GM19025 (cell line): ENCODE results near the gene VPS33A.
A peak's percentile ranks its signal among the peaks of the same experiment; 100 is the strongest.
"Not testable (repeated sequence)": the region's sequence is repeated elsewhere in the genome, so short reads cannot be mapped to it uniquely, and the experiment has no call there.

Source experiments
- ATAC-seq: cut with Tn5 transposase; IDR thresholded peaks from one replicate; pipeline ENCODE4 v1.9.1; 2021; ENCODE audit warnings: mild to moderate bottlenecking, low read depth, moderate library complexity; ENCODE audit not compliant: unreplicated experiment

VPS33A gene

GRCh38 chr12:122258939-122259338 is 7.4 kb downstream of the VPS33A start:
- ATAC-seq = not testable (repeated sequence)

GRCh38 chr12:122258462-122258861 is 7.8 kb downstream of the VPS33A start:
- not testable (repeated sequence) for ATAC-seq

GRCh38 chr12:122250536-122250935 is 15.8 kb downstream of the VPS33A start:
- no peak for ATAC-seq

- ATAC-seq = no peak
These were observed 16.2 kb downstream of the VPS33A start for GRCh38 chr12:122250047-122250446.

GRCh38 chr12:122245553-122245952 is 20.7 kb downstream of the VPS33A start:
- no peak for ATAC-seq

GRCh38 chr12:122244565-122245371 is 21.5 kb downstream of the VPS33A start:
- no peak for ATAC-seq

GRCh38 chr12:122243965-122244364 is 22.3 kb downstream of the VPS33A start:
- no peak for ATAC-seq

GRCh38 chr12:122238861-122239260 is 27.4 kb downstream of the VPS33A start:
- ATAC-seq = no peak

GRCh38 chr12:122235741-122236140 is 30.6 kb downstream of the VPS33A start:
- ATAC-seq = no peak

- ATAC-seq = no peak
These were observed 33.6 kb downstream of the VPS33A start for GRCh38 chr12:122232691-122233090.

- ATAC-seq = no peak
These were observed 35.5 kb downstream of the VPS33A start for GRCh38 chr12:122230798-122231197.

- ATAC-seq = no peak
These were observed 38.2 kb downstream of the VPS33A start for GRCh38 chr12:122228092-122228491.

GRCh38 chr12:122227341-122227740 is 39.0 kb downstream of the VPS33A start:
- ATAC-seq = no peak

- ATAC-seq = no peak
These were observed 39.7 kb downstream of the VPS33A start for GRCh38 chr12:122226366-122227125.

- ATAC-seq = peak; percentile 94
These were observed 40.5 kb downstream of the VPS33A start, which contains the start of gene DIABLO for GRCh38 chr12:122225683-122226365. DIABLO (minus strand) TSS chr12:122226052; CDS start chr12:122226014, 38 bp downstream.

GRCh38 chr12:122216445-122216844 is 49.8 kb downstream of the VPS33A start:
- no peak for ATAC-seq

GRCh38 chr12:122215771-122216170 is 50.5 kb downstream of the VPS33A start:
- ATAC-seq = no peak

- no peak for ATAC-seq
These were observed 58.0 kb downstream of the VPS33A start for GRCh38 chr12:122208073-122208820.

- ATAC-seq = no peak
These were observed 58.9 kb downstream of the VPS33A start for GRCh38 chr12:122207391-122207790.

- ATAC-seq = no peak
These were observed 59.3 kb downstream of the VPS33A start for GRCh38 chr12:122206976-122207375.
